ENCODE results near the gene ATRNL1.

GRCh38 chr10:115272482-115272881, 179.3 kb downstream of the ATRNL1 start:
- TF ChIP-seq SP1 (IDR thresholded peaks at IDR 0.05) (no peak), NFRKB (IDR thresholded peaks at IDR 0.05) (no peak), FOXK2 (IDR thresholded peaks at IDR 0.05) (no peak), FOXA1 (IDR thresholded peaks at IDR 0.05) (no peak), HDGF (IDR thresholded peaks at IDR 0.05; ENCODE audit: borderline replicate concordance) (no peak), SUZ12 (IDR thresholded peaks at IDR 0.05) (no peak), ELF4 (IDR thresholded peaks at IDR 0.05) (no peak), CTBP1 (IDR thresholded peaks at IDR 0.05; ENCODE audit: borderline replicate concordance) (no peak), BHLHE40 (IDR thresholded peaks at IDR 0.05; ENCODE audit: borderline replicate concordance) (no peak)
